ENCODE data around the gene TCERG1L. TPM values are rescaled to one million over a fixed set of nuclear protein-coding genes. Genes with fewer than 3 reads are reported as not detected.

Gene TCERG1L
- total RNA-seq, 1 experiment from 2014 or later: 1.5 TPM

DNA sequence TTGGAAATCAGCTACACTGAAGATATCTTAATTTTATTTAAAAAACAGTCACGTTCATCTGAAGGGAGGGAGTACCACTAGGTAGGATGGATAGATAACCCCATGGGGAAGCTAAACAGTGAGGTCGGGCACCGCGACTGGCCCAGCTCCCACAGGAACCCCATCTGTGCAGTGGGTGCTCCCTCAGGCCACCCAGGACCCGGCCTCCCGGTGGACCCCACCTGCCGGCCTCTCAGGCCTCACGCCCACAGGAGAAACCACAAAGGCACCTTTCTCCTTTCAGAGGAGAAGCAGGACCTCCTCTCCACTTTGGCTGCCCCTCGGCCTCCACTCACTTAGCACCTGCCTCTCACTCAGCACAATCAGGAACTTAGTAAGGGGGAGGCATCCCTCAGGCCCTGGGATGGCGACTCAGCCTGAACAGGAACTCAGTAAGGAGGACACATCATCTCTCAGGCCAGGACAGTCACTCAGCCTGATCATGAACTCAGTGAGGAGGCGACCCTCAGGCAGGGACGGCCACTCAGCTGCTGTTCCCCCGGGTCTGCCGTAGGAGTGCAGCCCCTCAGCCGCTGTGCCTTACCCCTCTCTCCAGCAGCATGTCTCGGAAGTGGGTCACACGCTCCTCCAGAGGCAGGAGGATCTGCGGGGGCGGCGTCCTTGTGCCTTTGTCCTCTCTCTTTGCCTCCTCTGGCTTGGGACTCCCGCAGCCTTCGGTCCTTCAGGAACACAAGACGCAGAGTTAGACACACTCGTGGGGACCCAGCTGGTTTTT is 195.1 kb downstream of the TCERG1L start (continued):
- TF ChIP-seq, protein P1, sequence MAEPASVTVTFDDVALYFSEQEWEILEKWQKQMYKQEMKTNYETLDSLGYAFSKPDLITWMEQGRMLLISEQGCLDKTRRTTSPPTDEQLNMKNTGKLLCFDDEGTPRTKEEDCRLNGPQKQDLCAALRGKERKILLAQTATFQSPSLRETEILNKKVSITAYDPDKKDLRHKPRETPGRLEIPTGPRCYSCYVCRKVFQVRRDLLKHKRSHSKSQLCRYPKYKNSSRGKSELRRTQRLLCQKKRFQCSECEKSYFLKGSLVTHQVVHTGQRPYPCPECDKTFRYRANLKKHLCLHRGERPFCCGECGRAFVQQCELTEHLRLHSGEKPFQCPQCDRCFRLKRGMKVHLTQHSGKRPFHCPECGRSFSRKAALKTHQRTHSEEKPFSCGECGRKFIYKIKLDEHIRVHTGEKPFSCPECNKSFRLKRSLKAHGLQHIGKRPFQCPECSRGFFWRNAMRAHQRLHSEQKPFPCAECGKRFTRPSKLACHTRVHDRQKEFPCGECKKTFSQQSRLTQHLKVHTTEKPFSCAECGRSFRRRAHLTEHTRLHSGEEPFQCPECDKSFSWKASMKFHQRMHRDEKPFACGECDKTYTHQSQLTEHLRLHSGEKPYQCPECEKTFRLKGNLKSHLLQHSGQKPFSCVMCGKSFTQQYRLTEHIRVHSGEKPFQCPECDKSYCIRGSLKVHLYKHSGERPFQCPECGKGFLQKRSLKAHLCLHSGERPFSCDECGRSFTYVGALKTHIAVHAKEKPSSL (CRISPR knock-in tag; conservative IDR thresholded peaks at IDR 0.05): no peak
- TF ChIP-seq ATF1 (CRISPR knock-in tag; IDR thresholded peaks at IDR 0.05) (no peak), MXD4 (CRISPR knock-in tag; IDR thresholded peaks at IDR 0.05; ENCODE audit: borderline replicate concordance) (no peak)

DNA sequence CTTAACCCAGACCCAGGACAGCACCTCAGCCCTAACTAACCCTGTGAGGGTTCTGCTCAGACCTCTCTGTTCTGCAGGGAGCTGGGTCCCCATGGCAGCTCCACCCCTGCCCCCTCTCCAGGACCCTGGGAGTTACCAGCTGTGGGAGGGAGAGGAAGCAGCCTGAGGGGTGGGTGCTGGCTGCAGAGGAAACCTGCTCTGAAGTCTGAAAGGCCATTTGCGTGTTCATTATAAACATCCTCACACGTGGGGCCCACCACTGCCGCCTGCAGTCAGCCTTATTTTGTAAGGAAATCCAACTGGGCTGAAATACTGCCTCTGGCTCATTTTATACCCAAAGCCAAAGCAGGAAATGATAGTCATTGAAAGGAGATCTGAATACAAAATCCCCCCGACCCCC is 195.7 kb downstream of the TCERG1L start:
- H3K27ac Mint-ChIP-seq: no peak overlapping the region
- ATAC-seq: no peak
- H3K9me3 Mint-ChIP-seq: peaks cover 31% of the 10 kb centered on the region
- CTCF ChIA-PET: no interaction called here
- DNase-seq (ENCODE audit: low spot score): no peak
- H3K27me3 Mint-ChIP-seq (ENCODE audit: low read depth): peaks cover 7% of the 10 kb centered on the region
- peaks cover 33% of the 10 kb centered on the region for H3K36me3 Mint-ChIP-seq
- no peaks in the 10 kb centered on the region for H3K4me1 Mint-ChIP-seq
- POLR2A ChIA-PET: no interaction called here
- TF ChIP-seq TEAD1 (CRISPR knock-in tag; IDR thresholded peaks at IDR 0.05): no peak
- TF ChIP-seq KAT7 (CRISPR knock-in tag; IDR thresholded peaks at IDR 0.05; ENCODE audit: borderline replicate concordance): no peak
- no peak for TF ChIP-seq CREM (CRISPR knock-in tag; IDR thresholded peaks at IDR 0.05)
- TF ChIP-seq ZNF671 (CRISPR knock-in tag; IDR thresholded peaks at IDR 0.05): no peak
- TF ChIP-seq, protein P2, sequence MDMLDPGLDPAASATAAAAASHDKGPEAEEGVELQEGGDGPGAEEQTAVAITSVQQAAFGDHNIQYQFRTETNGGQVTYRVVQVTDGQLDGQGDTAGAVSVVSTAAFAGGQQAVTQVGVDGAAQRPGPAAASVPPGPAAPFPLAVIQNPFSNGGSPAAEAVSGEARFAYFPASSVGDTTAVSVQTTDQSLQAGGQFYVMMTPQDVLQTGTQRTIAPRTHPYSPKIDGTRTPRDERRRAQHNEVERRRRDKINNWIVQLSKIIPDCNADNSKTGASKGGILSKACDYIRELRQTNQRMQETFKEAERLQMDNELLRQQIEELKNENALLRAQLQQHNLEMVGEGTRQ (CRISPR knock-in tag; IDR thresholded peaks at IDR 0.05): no peak
- no peak for TF ChIP-seq CTCF (IDR thresholded peaks at IDR 0.05)
- H3K4me3 Mint-ChIP-seq: no peak overlapping the region

DNA sequence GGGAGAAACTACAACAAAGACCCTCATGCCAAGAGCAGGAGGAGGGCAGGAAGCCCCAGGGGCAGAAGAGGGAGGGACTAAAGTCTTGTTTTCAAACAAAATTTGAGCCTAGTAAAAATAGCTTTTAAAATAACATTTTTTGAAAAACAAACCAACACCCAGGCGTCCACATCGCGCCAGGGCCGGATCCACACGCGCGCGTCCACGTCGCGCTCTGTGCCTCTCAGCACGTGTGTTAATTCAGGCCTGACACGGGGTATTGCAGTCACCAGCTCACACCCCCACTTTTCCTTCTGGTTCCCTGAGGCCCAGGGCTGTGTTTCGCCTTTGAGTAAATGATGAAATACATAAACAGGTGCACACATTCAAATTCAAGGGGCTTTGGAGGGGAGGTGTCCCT is 196.2 kb downstream of the TCERG1L start:
- no peaks in the 10 kb centered on the region for H3K4me1 Mint-ChIP-seq
- H3K27ac Mint-ChIP-seq: no peak overlapping the region
- H3K36me3 Mint-ChIP-seq: peaks cover 31% of the 10 kb centered on the region
- ChIA-PET POLR2A (no interaction called here), CTCF (no interaction called here)
- DNase-seq (ENCODE audit: low spot score) (no peak), ATAC-seq (no peak)
- no peak overlapping the region for H3K4me3 Mint-ChIP-seq
- peaks cover 28% of the 10 kb centered on the region for H3K9me3 Mint-ChIP-seq
- TF ChIP-seq SMAD4 (CRISPR knock-in tag; IDR thresholded peaks at IDR 0.05): no peak
- TF ChIP-seq ARID4B (CRISPR knock-in tag; IDR thresholded peaks at IDR 0.05; ENCODE audit: borderline replicate concordance): no peak
- TF ChIP-seq SOX15 (CRISPR knock-in tag; IDR thresholded peaks at IDR 0.05): no peak
- TF ChIP-seq MAX (CRISPR knock-in tag; IDR thresholded peaks at IDR 0.05): no peak
- no peak for TF ChIP-seq RELA (CRISPR knock-in tag; IDR thresholded peaks at IDR 0.05; ENCODE audit: borderline replicate concordance)
- H3K27me3 Mint-ChIP-seq (ENCODE audit: low read depth): peaks cover 5% of the 10 kb centered on the region; the same call in 1 of the 2 replicates

Data from WTC11 (cell line).